GM08714 (cell line): ENCODE results near the gene AQR.

Experiments
- H3K4me3 ChIP-seq: fragments of 200-500 bp; sonication (Bioruptor generic); 2 replicates; pipeline ENCODE4 v1.5.1; 2014; ENCODE audit warnings: mild to moderate bottlenecking, low read length, inconsistent platforms
- ZNF274 ChIP-seq: IDR thresholded peaks from 2 replicates; pipeline ENCODE4 v1.6.1; 2012; ENCODE audit warnings: mild to moderate bottlenecking, low read depth, low read length

Gene AQR

GRCh38 chr15:34969340-34970097 is at the start of gene AQR:
AQR (minus strand) TSS chr15:34969742; CDS start chr15:34969613, 129 bp downstream.
- peak within 1 kb of the TSS; percentile 81 for H3K4me3 ChIP-seq
- no peak for TF ChIP-seq ZNF274

- TF ChIP-seq ZNF274 = no peak
Measured at GRCh38 chr15:35014241-35014640, 44.7 kb upstream of the AQR start.

DNA sequence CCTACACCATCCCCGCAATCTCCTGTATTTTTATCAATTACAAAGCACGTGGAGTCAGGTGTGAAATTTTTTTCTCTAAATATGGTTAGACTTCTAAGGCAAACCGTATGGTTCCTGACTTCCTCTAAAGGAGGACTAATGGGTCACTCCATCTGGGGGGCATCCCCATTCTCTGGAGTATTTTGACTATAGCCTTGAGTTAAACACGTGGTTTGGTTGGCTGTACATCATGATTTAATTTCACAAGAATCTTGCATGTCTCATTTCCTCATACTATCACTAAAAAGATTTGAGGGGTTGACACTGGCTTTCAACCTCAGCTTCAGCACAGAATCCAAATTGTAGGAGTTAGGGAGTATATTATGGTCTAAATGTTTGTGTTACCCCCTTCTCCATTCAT is 43.8 kb upstream of the AQR start:
- no peak overlapping the region for H3K4me3 ChIP-seq

More at GRCh38 chr15:35014241-35014640, 44.7 kb upstream of the AQR start:
- H3K4me3 ChIP-seq = no peak overlapping the region

GRCh38 chr15:35007397-35007796 is 37.9 kb upstream of the AQR start:
- no peak overlapping the region for H3K4me3 ChIP-seq
- no peak for TF ChIP-seq ZNF274

More for the DNA sequence above, 43.8 kb upstream of the AQR start:
- TF ChIP-seq ZNF274 = no peak

GRCh38 chr15:35005933-35006332 is 36.4 kb upstream of the AQR start:
- H3K4me3 ChIP-seq = no peak overlapping the region
- no peak for TF ChIP-seq ZNF274

GRCh38 chr15:35003928-35004327 is 34.4 kb upstream of the AQR start:
- TF ChIP-seq ZNF274 = no peak
- H3K4me3 ChIP-seq = no peak overlapping the region

DNA sequence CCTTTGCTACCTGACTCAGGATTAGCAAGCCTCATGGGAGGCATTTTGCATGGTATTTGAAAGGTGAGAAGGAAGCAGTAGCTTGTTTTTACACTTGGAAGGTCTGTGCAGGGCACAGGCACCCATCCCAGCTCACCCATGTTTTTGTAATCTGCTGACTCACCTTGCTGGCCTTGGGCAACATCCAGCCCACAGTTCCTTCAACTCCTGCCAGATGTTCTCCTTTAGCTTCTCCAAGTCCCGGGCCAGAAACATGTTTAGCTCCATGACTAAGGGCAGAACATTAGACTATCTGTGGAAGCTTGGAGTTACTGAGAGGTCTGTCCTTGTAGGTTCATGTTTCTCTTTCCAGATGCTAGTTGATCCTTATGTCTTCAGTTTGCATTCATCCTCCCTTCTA is 31.0 kb upstream of the AQR start:
- TF ChIP-seq ZNF274 = no peak
- H3K4me3 ChIP-seq = no peak overlapping the region

DNA sequence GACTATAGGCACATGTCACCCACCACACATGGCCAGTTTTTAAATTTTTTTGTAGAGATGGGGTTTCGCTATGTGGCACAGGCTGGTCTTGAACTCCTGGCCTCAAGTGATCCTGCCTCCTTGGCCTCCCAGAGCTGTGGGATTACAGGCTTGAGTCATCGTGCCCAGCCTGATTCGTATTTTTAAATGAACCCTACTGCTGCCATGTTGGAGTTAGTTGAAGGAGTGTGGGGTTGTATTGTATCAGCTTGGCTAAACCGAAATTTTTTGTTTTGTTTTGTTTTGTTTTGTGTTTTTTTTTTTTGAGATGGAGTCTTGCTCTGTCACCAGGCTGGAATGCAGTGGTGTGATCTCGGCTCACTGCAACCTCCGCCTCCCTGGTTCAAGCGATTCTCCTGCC is 30.4 kb upstream of the AQR start:
- no peak for TF ChIP-seq ZNF274

DNA sequence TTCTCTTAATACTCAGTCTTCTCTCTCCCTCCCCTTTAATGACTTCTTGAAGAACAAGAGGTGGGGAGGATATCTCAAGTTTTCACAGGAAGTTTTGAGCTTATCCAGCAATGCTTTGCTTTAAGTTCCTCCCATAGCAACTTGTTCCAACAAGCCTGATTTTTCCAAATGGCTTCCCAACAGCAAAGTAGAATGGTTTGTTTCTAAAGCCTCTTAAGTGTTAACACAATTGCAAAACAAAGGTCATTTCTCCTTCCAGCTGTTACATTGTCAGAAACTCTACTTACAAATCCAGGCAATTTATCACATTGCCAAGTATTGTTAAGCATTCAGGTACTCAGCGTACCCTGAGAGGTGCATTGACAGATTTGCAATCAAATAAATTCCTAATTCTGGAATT is 25.4 kb upstream of the AQR start:
- no peak overlapping the region for H3K4me3 ChIP-seq
- no peak for TF ChIP-seq ZNF274

More for the DNA sequence above, 30.4 kb upstream of the AQR start:
- H3K4me3 ChIP-seq = no peak overlapping the region

GRCh38 chr15:34993877-34994276 is 24.3 kb upstream of the AQR start:
- H3K4me3 ChIP-seq = no peak overlapping the region
- TF ChIP-seq ZNF274 = no peak

DNA sequence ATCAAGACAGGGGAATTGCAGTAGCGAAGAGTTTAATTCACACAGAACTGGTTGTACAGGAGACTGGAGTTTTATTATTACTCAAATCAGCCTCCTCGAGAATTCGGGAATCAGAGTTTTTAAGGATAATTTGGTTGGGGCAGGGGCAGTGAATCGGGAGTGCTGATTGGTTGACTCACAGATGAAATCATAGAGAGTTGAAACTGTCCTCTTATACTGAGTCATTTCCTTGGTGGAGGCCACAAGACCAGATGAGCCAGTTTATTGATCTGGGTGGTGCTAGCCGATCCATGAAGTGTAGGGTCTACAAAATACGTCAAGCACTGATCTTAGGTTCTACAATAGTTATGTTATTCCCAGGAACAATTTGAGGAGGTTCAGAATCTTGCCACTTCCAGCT is 23.9 kb upstream of the AQR start:
- no peak overlapping the region for H3K4me3 ChIP-seq
- TF ChIP-seq ZNF274 = no peak

DNA sequence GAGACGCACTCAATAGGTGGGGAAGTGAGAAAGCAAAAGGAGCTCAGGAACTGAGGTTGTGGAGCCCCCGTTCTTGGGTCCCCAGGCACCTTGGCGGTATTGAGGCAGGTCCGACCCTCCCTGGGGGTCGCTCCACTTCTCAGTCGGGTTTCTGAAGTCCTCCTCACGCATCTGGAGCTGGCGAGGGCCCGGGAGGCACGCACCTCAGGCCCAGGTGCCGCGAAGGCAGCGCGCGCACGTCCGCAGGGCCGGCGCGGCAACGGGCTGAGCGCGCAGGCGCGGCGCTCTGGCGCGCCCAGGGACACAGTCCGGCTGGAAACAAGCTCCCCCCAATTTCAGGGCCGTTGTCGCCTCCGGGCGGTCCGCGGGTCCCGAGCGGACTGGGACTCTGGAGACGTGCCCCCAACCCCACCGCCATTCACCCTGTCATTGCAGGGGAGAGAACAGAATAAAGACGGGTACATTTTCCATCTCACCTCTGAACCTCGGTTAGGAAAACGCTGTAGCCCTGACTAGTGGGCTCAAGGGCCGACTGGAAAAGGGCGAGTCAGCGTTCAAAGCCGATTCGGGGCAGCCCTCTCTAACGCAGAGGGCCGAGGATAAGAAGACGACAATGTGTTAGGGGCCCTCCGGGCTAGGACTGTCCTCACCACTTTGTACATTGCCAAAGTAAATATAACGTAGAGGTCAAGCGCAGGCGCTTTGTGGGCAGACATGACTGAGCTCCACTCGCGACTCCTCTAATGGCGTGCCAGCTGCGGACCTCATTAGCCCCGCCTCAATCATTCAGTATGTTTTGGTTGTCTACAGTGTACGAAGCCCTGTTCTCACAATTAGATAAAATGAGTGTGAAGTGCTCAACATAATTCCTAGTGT is 18.7 kb upstream of the AQR start, which contains the start of gene ZNF770:
Gene ZNF770, minus strand, starts transcription at position 261 of the 876 bp plus-strand sequence. CDS start 4,853 bp downstream, outside the sequence.
- no peak for TF ChIP-seq ZNF274

DNA sequence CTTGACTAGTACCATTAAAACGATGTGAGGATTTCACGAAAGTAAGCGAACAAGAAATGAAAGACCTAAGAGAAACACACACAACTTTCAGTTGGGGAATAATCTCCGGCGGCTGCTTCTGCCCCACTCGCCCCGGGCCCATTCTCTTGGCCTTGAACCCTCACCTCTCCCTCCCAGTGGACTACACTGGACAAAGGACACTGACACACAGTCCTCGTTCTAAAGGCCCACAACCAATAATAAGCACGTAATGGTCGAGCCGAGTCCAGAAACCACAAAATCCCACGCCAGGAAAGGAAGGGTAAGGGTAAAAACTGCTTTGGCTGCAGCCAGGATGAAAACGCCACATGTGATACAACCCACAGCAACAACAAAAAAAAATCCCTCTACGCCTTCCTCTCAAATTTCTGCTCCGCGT is 18.1 kb upstream of the AQR start:
- peak overlapping the region; percentile 98 for H3K4me3 ChIP-seq
- TF ChIP-seq ZNF274 = no peak

More for the DNA sequence above, 18.7 kb upstream of the AQR start, which contains the start of gene ZNF770:
- H3K4me3 ChIP-seq = peak within 1 kb of the TSS; percentile 98

GRCh38 chr15:34986771-34987480 is 17.4 kb upstream of the AQR start:
- no peak for TF ChIP-seq ZNF274
- H3K4me3 ChIP-seq = peak overlapping the region; percentile 98
